HFFc6 (cell line): ENCODE measurements around the gene SCO2. TPM values are rescaled to one million over a fixed set of nuclear protein-coding genes. Genes with fewer than 3 reads are reported as not detected.

Experiments used
- DNase-seq: peaks from one replicate; pipeline ENCODE4 v3.0.0-alpha.2; 2018
- H3K27ac Mint-ChIP-seq: 2 replicates; pipeline ENCODE4 v1.8.0; 2020; ENCODE audit warnings: mild to moderate bottlenecking, mixed read lengths
- H3K27me3 Mint-ChIP-seq: 2 replicates; pipeline ENCODE4 v1.8.0; 2021; ENCODE audit warnings: mild to moderate bottlenecking, moderate library complexity, mixed read lengths; ENCODE audit not compliant: insufficient read depth
- H3K36me3 Mint-ChIP-seq: 2 replicates; pipeline ENCODE4 v1.8.0; 2021; ENCODE audit warnings: low read depth, mixed read lengths
- H3K4me1 Mint-ChIP-seq: 2 replicates; pipeline ENCODE4 v1.8.0; 2020; ENCODE audit warnings: low read depth, mixed read lengths
- H3K4me3 Mint-ChIP-seq: 2 replicates; pipeline ENCODE4 v1.8.0; 2020; ENCODE audit warnings: mild to moderate bottlenecking, moderate library complexity, mixed read lengths
- H3K9me3 Mint-ChIP-seq: 2 replicates; pipeline ENCODE4 v1.8.0; 2020; ENCODE audit warnings: mild to moderate bottlenecking, mixed read lengths
- CTCF ChIP-seq: fragments of 200-600 bp; sonication (generic); IDR thresholded peaks from 2 replicates; pipeline ENCODE4 v1.5.0; 2021; ENCODE audit warnings: antibody characterized with exemption, mild to moderate bottlenecking
- total RNA-seq, 6 experiments: library from RNA; stranded (reverse); fragmentation: NEBNext Ultra II Directional; extraction: Animal tissue kit (Norgen Biotek cat#: 25700); gene quantifications; 2 replicates in 1 of 6; 3 replicates in 5 of 6; pipeline ENCODE4 v1.2.3, GENCODE V29; 2021

The SCO2 gene
- total RNA-seq, 6 experiments from 2014 or later: 2.7 to 11.1 (median 9.7) TPM

- DNase-seq: peak; percentile 42
- Mint-ChIP-seq H3K9me3 (no peaks in the 10 kb centered on the region), H3K36me3 (no peaks in the 10 kb centered on the region), H3K27me3 (peaks cover 6% of the 10 kb centered on the region), H3K4me3 (peak overlapping the region; percentile 90), H3K4me1 (peaks cover 38% of the 10 kb centered on the region), H3K27ac (peak overlapping the region; percentile 73)
- no peak for TF ChIP-seq CTCF
These were observed 51.3 kb downstream of the SCO2 start for GRCh38 chr22:50473855-50474671.

Other genes starting within 250 kb of the SCO2 start
- 100 to 1,000 TPM; 280 to 370 (median 291) TPM for gene PLXNB2, start 218.0 kb downstream of the SCO2 start, total RNA-seq
- 1 to 10 TPM; 1.4 to 2.5 (median 1.9) TPM for gene DENND6B, start 198.6 kb downstream of the SCO2 start, total RNA-seq
- 10 to 100 TPM; 41.9 to 47.0 (median 43.6) TPM for gene PPP6R2, start 182.3 kb downstream of the SCO2 start, total RNA-seq
- 10 to 100 TPM; 63.9 to 76.7 (median 71.2) TPM for gene SBF1, start 50.6 kb downstream of the SCO2 start, total RNA-seq
- gene ADM2, start 44.1 kb downstream of the SCO2 start, total RNA-seq: 1 to 10 TPM in 5 of 6 experiments, under 1 TPM in 1; 0.91 to 3.4 (median 1.2) TPM
- gene MIOX, start 38.7 kb downstream of the SCO2 start, total RNA-seq: not detected
- gene LMF2, start 17.9 kb downstream of the SCO2 start, total RNA-seq: 100 to 1,000 TPM; 110 to 133 (median 118) TPM
- gene NCAPH2, start 17.4 kb downstream of the SCO2 start, total RNA-seq: 10 to 100 TPM; 31.7 to 54.1 (median 50.0) TPM
- 1 to 10 TPM in 5 of 6 experiments, under 1 TPM in 1; 0.95 to 2.1 (median 1.3) TPM for gene TYMP, start 4.4 kb upstream of the SCO2 start, total RNA-seq
- gene KLHDC7B, start 20.3 kb upstream of the SCO2 start, total RNA-seq: under 1 TPM in 1 of 6 experiments, not detected in 5; 0.05 TPM
- not detected for gene SYCE3, start 37.3 kb upstream of the SCO2 start, total RNA-seq
- gene CPT1B, start 52.8 kb upstream of the SCO2 start, total RNA-seq: 1 to 10 TPM in 5 of 6 experiments, under 1 TPM in 1; 0.82 to 3.0 (median 1.5) TPM
- gene CHKB, start 57.3 kb upstream of the SCO2 start, total RNA-seq: 10 to 100 TPM; 21.1 to 26.2 (median 25.2) TPM
- under 1 TPM; 0.14 to 0.25 (median 0.15) TPM for gene MAPK8IP2, start 75.2 kb upstream of the SCO2 start, total RNA-seq
- gene ARSA, start 102.6 kb upstream of the SCO2 start, total RNA-seq: 10 to 100 TPM; 28.0 to 35.4 (median 30.6) TPM
- under 1 TPM; 0.65 to 0.97 (median 0.68) TPM for gene SHANK3, start 147.2 kb upstream of the SCO2 start, total RNA-seq
- gene ACR, start 212.6 kb upstream of the SCO2 start, total RNA-seq: not detected